Ovary (tissue), 3 donors: ENCODE data around the gene DES.

Source experiments
- POLR2A ChIP-seq: fragments of 450-650 bp; IDR thresholded peaks from one replicate; pipeline ENCODE4 v1.6.1; 2017; ENCODE audit warnings: antibody characterized with exemption, mild to moderate bottlenecking, moderate library complexity
- TF ChIP-seq, protein P1 (sequence below), 3 donors: fragments of 450-650 bp in 2 of 3; fragments of 200-600 bp in 1 of 3; IDR thresholded peaks; one replicate each; pipeline versions ENCODE4 v1.5.1 to v1.8.0; 2016 to 2022; ENCODE audit warnings: antibody characterized with exemption in 3 of 3, mild to moderate bottlenecking in 1 of 3
- donor health status: DM: no; HTN: no; CAD: no.

DNA sequence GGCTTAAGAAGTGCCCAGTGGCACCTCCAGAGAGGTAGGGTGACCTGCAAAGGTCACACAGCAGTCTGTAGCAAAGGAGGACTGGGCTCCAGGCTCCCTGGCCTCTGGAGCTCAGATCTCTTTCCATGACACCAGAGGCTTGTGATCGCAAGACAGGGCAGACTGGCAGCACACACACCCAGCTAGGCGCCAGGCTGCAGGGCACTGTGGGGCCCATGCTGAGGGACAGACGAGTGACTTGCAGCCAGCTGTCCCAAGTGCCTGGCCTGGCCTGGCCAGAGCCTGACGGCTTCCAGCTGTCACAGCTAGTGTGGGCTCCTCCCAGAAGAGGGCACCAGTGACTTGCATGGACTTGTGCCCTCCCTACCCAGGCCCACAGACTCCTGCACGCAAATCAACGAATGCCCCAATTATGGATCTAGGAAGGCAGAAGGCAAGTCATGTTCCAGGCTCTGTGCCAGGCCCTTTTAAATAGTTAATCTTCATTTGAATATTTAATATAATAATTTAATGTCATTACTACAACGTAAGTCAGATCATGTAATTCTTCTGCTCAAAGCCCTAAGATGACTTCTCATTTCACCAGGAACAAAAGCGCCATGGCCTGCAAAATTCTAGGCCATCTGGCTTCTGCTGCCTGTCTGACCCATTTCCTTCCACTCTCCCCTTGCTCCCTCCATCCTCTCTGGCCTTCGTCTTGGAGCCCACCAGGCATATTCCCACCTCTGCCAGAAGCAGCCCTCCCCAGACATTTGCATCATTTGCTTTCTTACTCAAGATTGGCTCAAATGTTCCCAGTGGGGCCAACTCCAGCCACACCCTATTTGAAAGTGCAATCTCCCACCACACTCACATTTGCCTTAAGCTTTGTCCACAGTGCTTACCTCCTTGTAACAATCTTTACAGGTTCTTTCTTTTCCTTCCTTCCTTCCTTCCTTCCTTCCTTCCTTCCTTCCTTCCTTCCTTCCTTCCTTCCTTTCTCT is 12.7 kb downstream of the DES start:
- TF ChIP-seq, protein P1, sequence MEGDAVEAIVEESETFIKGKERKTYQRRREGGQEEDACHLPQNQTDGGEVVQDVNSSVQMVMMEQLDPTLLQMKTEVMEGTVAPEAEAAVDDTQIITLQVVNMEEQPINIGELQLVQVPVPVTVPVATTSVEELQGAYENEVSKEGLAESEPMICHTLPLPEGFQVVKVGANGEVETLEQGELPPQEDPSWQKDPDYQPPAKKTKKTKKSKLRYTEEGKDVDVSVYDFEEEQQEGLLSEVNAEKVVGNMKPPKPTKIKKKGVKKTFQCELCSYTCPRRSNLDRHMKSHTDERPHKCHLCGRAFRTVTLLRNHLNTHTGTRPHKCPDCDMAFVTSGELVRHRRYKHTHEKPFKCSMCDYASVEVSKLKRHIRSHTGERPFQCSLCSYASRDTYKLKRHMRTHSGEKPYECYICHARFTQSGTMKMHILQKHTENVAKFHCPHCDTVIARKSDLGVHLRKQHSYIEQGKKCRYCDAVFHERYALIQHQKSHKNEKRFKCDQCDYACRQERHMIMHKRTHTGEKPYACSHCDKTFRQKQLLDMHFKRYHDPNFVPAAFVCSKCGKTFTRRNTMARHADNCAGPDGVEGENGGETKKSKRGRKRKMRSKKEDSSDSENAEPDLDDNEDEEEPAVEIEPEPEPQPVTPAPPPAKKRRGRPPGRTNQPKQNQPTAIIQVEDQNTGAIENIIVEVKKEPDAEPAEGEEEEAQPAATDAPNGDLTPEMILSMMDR (IDR thresholded peaks at IDR 0.05) = no peak
- TF ChIP-seq POLR2A = no peak
